Hepatocyte (in vitro differentiated cells): ENCODE results near the gene KRT6A. TPM values are rescaled to one million over a fixed set of nuclear protein-coding genes. Genes with fewer than 3 reads are reported as not detected.

Experiments used
- DNase-seq: peaks from one replicate; pipeline ENCODE4 v3.0.0-alpha.2; 2016; ENCODE audit warnings: low spot score
- H2AFZ ChIP-seq: fragments of 200-600 bp; sonication (generic); 2 replicates; pipeline ENCODE4 v1.6.0; 2016; ENCODE audit warnings: antibody characterized with exemption, mild to moderate bottlenecking
- H3K27ac ChIP-seq: fragments of 200-600 bp; sonication (generic); 2 replicates; pipeline ENCODE4 v1.5.1; 2016; ENCODE audit warnings: mild to moderate bottlenecking
- H3K27me3 ChIP-seq: fragments of 200-600 bp; sonication (generic); 2 replicates; pipeline ENCODE4 v1.6.1; 2016
- H3K36me3 ChIP-seq: fragments of 200-600 bp; sonication (generic); replicated peaks from 2 replicates; pipeline ENCODE4 v1.5.1; 2016; ENCODE audit warnings: low read depth; ENCODE audit not compliant: insufficient read depth
- H3K4me1 ChIP-seq: fragments of 200-600 bp; sonication (generic); 2 replicates; pipeline ENCODE4 v1.5.1; 2016; ENCODE audit warnings: mild to moderate bottlenecking, moderate library complexity; ENCODE audit not compliant: insufficient read depth
- H3K4me2 ChIP-seq: fragments of 200-600 bp; sonication (generic); 2 replicates; pipeline ENCODE4 v1.6.0; 2016
- H3K4me3 ChIP-seq: fragments of 200-600 bp; sonication (generic); 2 replicates; pipeline ENCODE4 v1.5.1; 2016; ENCODE audit warnings: mild to moderate bottlenecking
- H3K79me2 ChIP-seq: fragments of 200-600 bp; sonication (generic); 2 replicates; pipeline ENCODE4 v1.6.0; 2017; ENCODE audit warnings: mild to moderate bottlenecking
- H3K9me2 ChIP-seq: fragments of 200-600 bp; sonication (generic); replicated peaks from 2 replicates; pipeline ENCODE4 v1.6.0; 2017; ENCODE audit warnings: mild to moderate bottlenecking; ENCODE audit not compliant: insufficient read depth
- H3K9me3 ChIP-seq: fragments of 200-600 bp; sonication (generic); 2 replicates; pipeline ENCODE4 v1.5.1; 2016; ENCODE audit warnings: low read depth, mild to moderate bottlenecking
- H4K20me1 ChIP-seq: fragments of 200-600 bp; sonication (generic); 2 replicates; pipeline ENCODE4 v1.6.0; 2016; ENCODE audit warnings: mild to moderate bottlenecking; ENCODE audit not compliant: insufficient read depth, poor library complexity, severe bottlenecking
- CTCF ChIP-seq: fragments of 200-600 bp; sonication (generic); IDR thresholded peaks from 2 replicates; pipeline ENCODE4 v1.5.1; 2016; ENCODE audit warnings: antibody characterized with exemption, mild to moderate bottlenecking; ENCODE audit not compliant: poor library complexity
- EZH2 ChIP-seq: fragments of 200-600 bp; sonication (generic); IDR thresholded peaks from 2 replicates; pipeline ENCODE4 v1.6.1; 2016; ENCODE audit warnings: antibody characterized with exemption, mild to moderate bottlenecking, borderline replicate concordance
- EZH2phosphoT487 ChIP-seq: fragments of 200-600 bp; sonication (generic); IDR thresholded peaks from one replicate; pipeline ENCODE4 v1.6.1; 2018; ENCODE audit warnings: antibody characterized with exemption, mild to moderate bottlenecking, low read depth, moderate library complexity; ENCODE audit not compliant: unreplicated experiment, severe bottlenecking
- WGBS: methylation state at CpG from one replicate; pipeline ENCODE4 v1.1.6; 2016; ENCODE audit warnings: low lambda C conversion rate; ENCODE audit errors: missing lambda C conversion rate; 5-methylcytosine and 5-hydroxymethylcytosine counted together
- polyA plus RNA-seq: library from polyadenylated mRNA; unstranded; fragments of >200 nt; fragmentation: Nextera tagmentation; extraction: Ambion mirVana; gene quantifications from 2 replicates; pipeline ENCODE4 v1.2.1, GENCODE V29; 2016
- total RNA-seq: library from RNA; depleted of rRNA; stranded (reverse); fragments of >200 nt; gene quantifications from 2 replicates; pipeline ENCODE4 v1.2.3, GENCODE V29; 2014

Gene KRT6A
- total and polyA plus RNA-seq, 2 experiments from 2014 or later: 0.54 to 6.8 TPM

GRCh38 chr12:52527121-52527800 is 34.2 kb upstream of the KRT6A start:
- TF ChIP-seq EZH2phosphoT487: no peak
- no peak for TF ChIP-seq EZH2
- no peak for TF ChIP-seq CTCF
- Histone ChIP-seq H3K4me1 (peaks cover 3% of the 10 kb centered on the region), H4K20me1 (no peaks in the 10 kb centered on the region), H3K79me2 (no peaks in the 10 kb centered on the region), H2AFZ (no peak overlapping the region), H3K4me3 (no peak overlapping the region), H3K27ac (no peak overlapping the region), H3K27me3 (no peaks in the 10 kb centered on the region), H3K36me3 (no peaks in the 10 kb centered on the region), H3K9me3 (no peaks in the 10 kb centered on the region), H3K9me2 (no peaks in the 10 kb centered on the region), H3K4me2 (no peak overlapping the region)
- no peak for DNase-seq
- WGBS: 68% methylated on average over 4 of the region's 4 CpGs

DNA sequence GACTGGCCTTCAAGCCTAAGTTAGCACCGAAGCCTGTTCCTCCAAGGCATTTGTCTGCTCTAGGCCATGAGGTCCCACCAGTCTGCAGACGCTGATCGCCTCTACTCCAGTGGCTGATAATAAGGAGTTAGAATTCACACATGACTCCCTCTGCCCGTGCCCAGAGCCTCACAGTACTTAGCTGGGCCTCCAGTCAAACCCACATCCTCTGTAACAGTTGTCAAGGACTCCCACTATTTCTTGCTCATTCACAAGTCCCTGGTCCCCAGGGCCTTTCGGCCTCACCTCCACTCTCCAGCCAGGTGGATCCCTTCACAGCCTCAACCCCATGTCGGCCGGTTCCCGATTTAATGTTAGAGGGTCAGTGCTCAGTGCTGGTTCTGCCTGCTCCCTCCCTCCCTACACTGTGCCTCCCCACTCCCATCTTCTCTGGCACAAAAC is 33.5 kb upstream of the KRT6A start:
- Histone ChIP-seq H3K4me1 (peaks cover 11% of the 10 kb centered on the region), H3K27ac (no peak overlapping the region), H3K27me3 (no peaks in the 10 kb centered on the region), H3K4me3 (no peak overlapping the region), H2AFZ (no peak overlapping the region), H3K9me3 (no peaks in the 10 kb centered on the region), H3K9me2 (no peaks in the 10 kb centered on the region), H4K20me1 (no peaks in the 10 kb centered on the region), H3K79me2 (no peaks in the 10 kb centered on the region), H3K36me3 (no peaks in the 10 kb centered on the region), H3K4me2 (no peak overlapping the region)
- DNase-seq: no peak
- TF ChIP-seq EZH2 (no peak), CTCF (no peak), EZH2phosphoT487 (no peak)
- 75% methylated on average over 8 of the region's 8 CpGs for WGBS

- H3K79me2 ChIP-seq: no peaks in the 10 kb centered on the region
Observed at GRCh38 chr12:52525661-52526499, 32.8 kb upstream of the KRT6A start.

More at GRCh38 chr12:52525661-52526499, 32.8 kb upstream of the KRT6A start:
- no peaks in the 10 kb centered on the region for H3K9me2 ChIP-seq
- H3K9me3 ChIP-seq: no peaks in the 10 kb centered on the region
- H3K4me2 ChIP-seq: no peak overlapping the region
- H3K4me1 ChIP-seq: peaks cover 14% of the 10 kb centered on the region
- 87% methylated on average over 13 of the region's 13 CpGs for WGBS
- H3K27me3 ChIP-seq: no peaks in the 10 kb centered on the region
- H2AFZ ChIP-seq: no peak overlapping the region
- H4K20me1 ChIP-seq: no peaks in the 10 kb centered on the region
- no peaks in the 10 kb centered on the region for H3K36me3 ChIP-seq
- DNase-seq: no peak
- no peak overlapping the region for H3K27ac ChIP-seq
- TF ChIP-seq CTCF (no peak), EZH2 (no peak), EZH2phosphoT487 (no peak)
- no peak overlapping the region for H3K4me3 ChIP-seq
